Liver (tissue), 9 donors: Measurements from ENCODE around the gene POU4F1. TPM values are rescaled to one million over a fixed set of nuclear protein-coding genes. Genes with fewer than 3 reads are reported as not detected.
A peak's percentile ranks its signal among the peaks of the same experiment; 100 is the strongest.

Experiments used
- DNase-seq: peaks from one replicate; pipeline ENCODE4 v3.0.0-alpha.2; 2017; ENCODE audit warnings: low spot score
- H3K27ac ChIP-seq, 2 donors: one replicate each; pipeline ENCODE4 v1.7.0; 2013; ENCODE audit warnings: inconsistent platforms in 2 of 2, low read length in 2 of 2, control low read depth in 1 of 2, low read depth in 1 of 2, mild to moderate bottlenecking in 1 of 2
- H3K27me3 ChIP-seq, 4 donors: one replicate each; pipeline versions ENCODE4 v1.6.1 to v1.7.0; 2013; ENCODE audit warnings: low read length in 3 of 4, inconsistent platforms in 1 of 4, mild to moderate bottlenecking in 1 of 4, moderate library complexity in 1 of 4; ENCODE audit not compliant: control insufficient read depth in 4 of 4, insufficient read depth in 4 of 4
- H3K36me3 ChIP-seq, 4 donors: one replicate each; pipeline versions ENCODE4 v1.6.1 to v1.7.0; 2013; ENCODE audit warnings: low read length in 3 of 4, mild to moderate bottlenecking in 3 of 4, low read depth in 1 of 4, moderate library complexity in 1 of 4; ENCODE audit not compliant: control insufficient read depth in 4 of 4, insufficient read depth in 3 of 4
- H3K4me1 ChIP-seq, 4 donors: one replicate each; pipeline versions ENCODE4 v1.6.1 to v1.7.0; 2013; ENCODE audit warnings: low read length in 3 of 4, mild to moderate bottlenecking in 3 of 4, moderate library complexity in 1 of 4; ENCODE audit not compliant: control insufficient read depth in 4 of 4, insufficient read depth in 4 of 4
- H3K4me3 ChIP-seq, 3 donors: one replicate each; pipeline versions ENCODE4 v1.6.1 to v1.7.0; 2013; ENCODE audit warnings: low read length in 3 of 3, control low read depth in 1 of 3, low read depth in 1 of 3, mild to moderate bottlenecking in 1 of 3
- H3K9ac ChIP-seq, 2 donors: one replicate each; pipeline ENCODE4 v1.7.0; 2013; ENCODE audit warnings: low read length in 2 of 2, mild to moderate bottlenecking in 2 of 2, moderate library complexity in 2 of 2, control low read depth in 1 of 2, low read depth in 1 of 2
- H3K9me3 ChIP-seq, 4 donors: one replicate each; pipeline versions ENCODE4 v1.6.1 to v1.7.0; 2013; ENCODE audit warnings: low read length in 3 of 4; ENCODE audit not compliant: control insufficient read depth in 4 of 4
- ATF3 ChIP-seq: IDR thresholded peaks from 2 replicates; pipeline ENCODE4 v1.6.1; 2016; ENCODE audit warnings: antibody characterized with exemption
- CTCF ChIP-seq: fragments of 150-350 bp; IDR thresholded peaks from 2 replicates; pipeline ENCODE4 v1.5.1; 2017; ENCODE audit warnings: improper control_type of control experiment, low read depth, low read length; ENCODE audit not compliant: missing input control
- EGR1 ChIP-seq, 2 donors: IDR thresholded peaks; 2 replicates each; pipeline ENCODE4 v1.6.1; 2016 to 2018; ENCODE audit warnings: antibody characterized with exemption in 2 of 2, low read depth in 2 of 2
- FOXA1 ChIP-seq: IDR thresholded peaks from 2 replicates; pipeline ENCODE4 v1.6.1; 2016; ENCODE audit warnings: antibody characterized with exemption
- FOXA2 ChIP-seq: IDR thresholded peaks from 2 replicates; pipeline ENCODE4 v1.6.1; 2016; ENCODE audit warnings: antibody characterized with exemption
- GABPA ChIP-seq, 2 donors: IDR thresholded peaks in 1 of 2; conservative IDR thresholded peaks in 1 of 2; 2 replicates each; pipeline ENCODE4 v1.6.1; 2016; ENCODE audit warnings: antibody characterized with exemption in 2 of 2, mild to moderate bottlenecking in 1 of 2, moderate library complexity in 1 of 2
- HNF4A ChIP-seq, 2 donors: conservative IDR thresholded peaks; 2 replicates each; pipeline ENCODE4 v1.6.1; 2016; ENCODE audit warnings: antibody characterized with exemption in 2 of 2, mild to moderate bottlenecking in 2 of 2
- HNF4G ChIP-seq: IDR thresholded peaks from 2 replicates; pipeline ENCODE4 v1.6.1; 2016; ENCODE audit warnings: antibody characterized with exemption
- MAX ChIP-seq: IDR thresholded peaks from 2 replicates; pipeline ENCODE4 v1.6.1; 2016; ENCODE audit warnings: antibody characterized with exemption
- NR2F2 ChIP-seq: IDR thresholded peaks from 2 replicates; pipeline ENCODE4 v1.6.1; 2016; ENCODE audit warnings: antibody characterized with exemption
- RAD21 ChIP-seq, 2 donors: IDR thresholded peaks; 2 replicates each; pipeline ENCODE4 v1.6.1; 2016; ENCODE audit warnings: antibody characterized with exemption in 2 of 2, mild to moderate bottlenecking in 2 of 2
- REST ChIP-seq: IDR thresholded peaks from 2 replicates; pipeline ENCODE4 v1.6.1; 2016; ENCODE audit warnings: antibody characterized with exemption, mild to moderate bottlenecking
- RXRA ChIP-seq, 2 donors: IDR thresholded peaks; 2 replicates each; pipeline ENCODE4 v1.6.1; 2017 to 2018; ENCODE audit warnings: antibody characterized with exemption in 2 of 2, mild to moderate bottlenecking in 1 of 2
- SP1 ChIP-seq: IDR thresholded peaks from 2 replicates; pipeline ENCODE4 v1.6.1; 2018; ENCODE audit warnings: antibody characterized with exemption, mild to moderate bottlenecking
- TAF1 ChIP-seq: conservative IDR thresholded peaks from 2 replicates; pipeline ENCODE4 v1.6.1; 2016; ENCODE audit warnings: antibody characterized with exemption, mild to moderate bottlenecking
- YY1 ChIP-seq: IDR thresholded peaks from 2 replicates; pipeline ENCODE4 v1.6.1; 2016; ENCODE audit warnings: antibody characterized with exemption, mild to moderate bottlenecking
- ZBTB33 ChIP-seq: IDR thresholded peaks from 2 replicates; pipeline ENCODE4 v1.6.1; 2016; ENCODE audit warnings: antibody characterized with exemption
- WGBS: extraction: QIAGEN DNeasy Blood & Tissue Kit; methylation state at CpG from one replicate; pipeline ENCODE4 v1.1.7; 2013; 5-methylcytosine and 5-hydroxymethylcytosine counted together
- polyA plus RNA-seq, 2 donors: library from polyadenylated mRNA; stranded (reverse) in 1 of 2; unstranded in 1 of 2; fragments of 200-250 nt in 1 of 2; fragments of >200 nt in 1 of 2; fragmentation: Nextera tagmentation in 1 of 2; extraction: Ambion mirVana in 1 of 2; gene quantifications; one replicate each; pipeline versions ENCODE4 v1.2.1 to v1.2.3, GENCODE V29; 2013 to 2015
- total RNA-seq, 2 donors: library from RNA; depleted of rRNA; stranded (reverse); fragments of >200 nt; gene quantifications; one replicate each; pipeline ENCODE4 v1.2.3, GENCODE V29; 2014
- donor health status: healthy.
- donor health status: healthy.
- donor health status: healthy.
- donor health status: healthy.
- donor health status: healthy.

Gene POU4F1
- total and polyA plus RNA-seq, 4 donors: 0.01 to 0.05 TPM; not detected in 2

GRCh38 chr13:78604782-78605611 is 1.6 kb upstream of the POU4F1 start:
- 6% methylated on average over 20 of the region's 20 CpGs for WGBS
- no peak overlapping the region for H3K4me3 ChIP-seq
- no peak overlapping the region for H3K9ac ChIP-seq
- no peak for DNase-seq
- no peaks in the 10 kb centered on the region for H3K36me3 ChIP-seq
- peaks cover 6 to 24% (median 16%) of the 10 kb centered on the region in 4 donors for H3K27me3 ChIP-seq
- H3K9me3 ChIP-seq: peaks cover 0 to 5% (median 0%) of the 10 kb centered on the region in 4 donors
- TF ChIP-seq RAD21 (IDR thresholded peaks at IDR 0.05) (no peak), FOXA2 (no peak), YY1 (no peak), FOXA1 (no peak), ATF3 (no peak), TAF1 (no peak), CTCF (no peak), EGR1 (IDR thresholded peaks at IDR 0.05; ENCODE audit: low read depth in 2 of 2) (no peak), RXRA (IDR thresholded peaks at IDR 0.05) (no peak)
- H3K27ac ChIP-seq: no peak overlapping the region
- H3K4me1 ChIP-seq: peaks cover 22 to 49% (median 33%) of the 10 kb centered on the region in 4 donors

DNA sequence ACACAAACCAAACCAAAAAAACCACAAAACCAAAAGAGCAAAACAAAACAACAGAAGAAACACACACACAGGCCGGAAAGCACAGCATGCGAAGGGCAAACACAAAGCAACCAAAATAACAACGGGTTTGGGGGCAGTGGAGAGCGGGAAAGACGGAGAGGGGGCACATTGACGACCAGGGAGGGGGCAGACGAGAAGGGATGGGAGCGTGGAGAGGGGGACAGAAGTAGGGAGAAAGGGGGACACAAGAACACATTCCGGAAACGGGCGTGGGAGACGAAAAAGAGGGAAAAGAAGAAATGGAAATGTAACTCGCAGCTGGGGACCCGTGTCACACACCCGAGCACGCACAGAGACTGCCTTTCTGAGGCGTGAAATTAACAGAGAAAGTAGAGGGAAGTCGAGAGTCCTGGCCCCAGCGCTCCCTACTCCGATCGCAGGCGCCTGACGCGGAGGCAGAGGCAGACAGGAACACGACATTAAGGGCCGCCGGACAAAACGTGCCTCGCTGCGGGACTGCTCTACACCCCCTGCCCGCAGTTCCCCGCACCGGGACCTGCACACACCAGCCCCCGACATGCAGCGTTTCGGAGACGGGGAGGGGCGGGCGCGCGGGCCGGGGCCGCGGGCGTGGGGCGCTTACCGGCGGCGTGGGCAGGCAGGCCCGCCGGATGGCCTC is 652 bp downstream of the POU4F1 start:
- TF ChIP-seq GABPA (IDR thresholded peaks at IDR 0.05 in 1 of 2, conservative IDR thresholded peaks at IDR 0.05 in 1 of 2): no peak
- TF ChIP-seq HNF4G: no peak
- no peak for TF ChIP-seq YY1
- TF ChIP-seq HNF4A (conservative IDR thresholded peaks at IDR 0.05): no peak
- TF ChIP-seq NR2F2: no peak
- TF ChIP-seq TAF1: no peak
- no peak for TF ChIP-seq SP1
- no peak for TF ChIP-seq REST
- TF ChIP-seq MAX: no peak
- no peak for TF ChIP-seq ZBTB33
- no peak for TF ChIP-seq RXRA (IDR thresholded peaks at IDR 0.05)
- no peak overlapping the region for H3K27ac ChIP-seq
- peaks cover 6 to 32% (median 21%) of the 10 kb centered on the region in 4 donors for H3K4me1 ChIP-seq
- H3K9ac ChIP-seq: no peak overlapping the region
- H3K36me3 ChIP-seq: no peaks in the 10 kb centered on the region
- no peak for DNase-seq
- H3K27me3 ChIP-seq: peaks cover 6 to 23% (median 19%) of the 10 kb centered on the region in 4 donors
- WGBS: 5% methylated on average over 51 of the region's 51 CpGs
- H3K9me3 ChIP-seq: peaks cover 0 to 7% (median 0%) of the 10 kb centered on the region in 4 donors
- peak overlapping the region in 1 of 3 donors; percentile 38 for H3K4me3 ChIP-seq
